H7 (cell line): ENCODE measurements around the gene RASGEF1C. TPM values are rescaled to one million over a fixed set of nuclear protein-coding genes. Genes with fewer than 3 reads are reported as not detected.

Experiments
- DNase-seq: peaks from one replicate; pipeline ENCODE4 v3.0.0; 2012
- H3K27me3 ChIP-seq: 2 replicates; pipeline ENCODE4 v1.6.0; 2011; ENCODE audit warnings: mild to moderate bottlenecking, low read length; ENCODE audit not compliant: control insufficient read depth, insufficient read depth
- H3K36me3 ChIP-seq: replicated peaks from 2 replicates; pipeline ENCODE4 v1.5.1; 2011; ENCODE audit warnings: low read length; ENCODE audit not compliant: control insufficient read depth, insufficient read depth
- H3K4me3 ChIP-seq: 2 replicates; pipeline ENCODE4 v1.5.1; 2011; ENCODE audit warnings: low read depth, mild to moderate bottlenecking, control low read depth, low read length, moderate library complexity; ENCODE audit not compliant: insufficient read depth
- total RNA-seq: library from RNA; depleted of rRNA; stranded (reverse); fragments of >200 nt; shearing (Covaris generic); gene quantifications from 2 replicates; pipeline ENCODE4 v1.2.3, GENCODE V29; 2014

RASGEF1C gene
- total RNA-seq, 1 experiment from 2014 or later: 1.4 TPM

GRCh38 chr5:180168758-180169157 is 40.3 kb downstream of the RASGEF1C start:
- no peak for DNase-seq
- no peak overlapping the region for H3K4me3 ChIP-seq
- no peaks in the 10 kb centered on the region for H3K27me3 ChIP-seq
- H3K36me3 ChIP-seq: no peaks in the 10 kb centered on the region

DNA sequence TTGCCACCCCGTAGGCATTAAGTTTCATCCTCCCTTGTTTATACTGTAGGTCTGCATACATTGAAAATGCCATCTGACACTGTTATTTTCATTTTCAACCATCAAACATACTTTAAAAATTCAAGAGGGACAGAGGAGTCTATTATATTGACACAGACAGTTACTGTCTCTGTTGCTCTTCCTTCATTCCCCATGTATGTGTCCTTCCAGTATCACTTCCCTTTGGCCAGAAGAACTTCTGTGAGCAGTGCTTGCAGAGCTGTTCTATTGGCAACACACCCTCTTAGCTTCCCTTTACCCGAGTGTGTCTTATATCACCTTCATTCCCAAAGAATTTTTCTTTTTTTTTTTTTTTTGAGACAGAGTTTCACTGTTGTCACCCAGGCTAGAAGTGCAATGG is 42.8 kb downstream of the RASGEF1C start:
- Histone ChIP-seq H3K4me3 (no peak overlapping the region), H3K27me3 (no peaks in the 10 kb centered on the region), H3K36me3 (no peaks in the 10 kb centered on the region)
- no peak for DNase-seq

DNA sequence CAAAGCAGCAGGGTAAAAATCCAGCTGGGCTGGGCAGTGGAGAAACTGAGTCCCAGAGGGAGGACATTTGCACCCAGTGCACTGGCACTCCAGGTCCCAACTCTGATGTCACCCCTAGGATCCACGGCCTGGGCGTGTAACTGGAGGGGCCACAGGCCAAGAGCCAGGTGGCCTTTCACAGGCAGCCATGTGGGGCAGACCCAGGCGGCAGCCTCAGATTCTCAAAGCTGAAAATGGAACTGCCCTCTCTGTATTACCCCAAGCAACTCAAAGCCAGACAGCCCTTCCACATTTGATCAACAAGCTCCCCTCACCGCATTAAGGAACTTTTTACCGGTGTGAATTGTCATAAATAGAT is 46.7 kb downstream of the RASGEF1C start:
- no peaks in the 10 kb centered on the region for H3K27me3 ChIP-seq
- H3K4me3 ChIP-seq: no peak overlapping the region
- peak; percentile 28 for DNase-seq
- H3K36me3 ChIP-seq: no peaks in the 10 kb centered on the region

- H3K36me3 ChIP-seq: no peaks in the 10 kb centered on the region
- peak; percentile 73 for DNase-seq
- H3K27me3 ChIP-seq: no peaks in the 10 kb centered on the region
- no peak overlapping the region for H3K4me3 ChIP-seq
Observed at GRCh38 chr5:180161420-180162303, 47.3 kb downstream of the RASGEF1C start.

- peak; percentile 14 for DNase-seq
- Histone ChIP-seq H3K36me3 (no peaks in the 10 kb centered on the region), H3K27me3 (no peaks in the 10 kb centered on the region), H3K4me3 (no peak overlapping the region)
Observed at GRCh38 chr5:180160789-180161188, 48.2 kb downstream of the RASGEF1C start.

DNA sequence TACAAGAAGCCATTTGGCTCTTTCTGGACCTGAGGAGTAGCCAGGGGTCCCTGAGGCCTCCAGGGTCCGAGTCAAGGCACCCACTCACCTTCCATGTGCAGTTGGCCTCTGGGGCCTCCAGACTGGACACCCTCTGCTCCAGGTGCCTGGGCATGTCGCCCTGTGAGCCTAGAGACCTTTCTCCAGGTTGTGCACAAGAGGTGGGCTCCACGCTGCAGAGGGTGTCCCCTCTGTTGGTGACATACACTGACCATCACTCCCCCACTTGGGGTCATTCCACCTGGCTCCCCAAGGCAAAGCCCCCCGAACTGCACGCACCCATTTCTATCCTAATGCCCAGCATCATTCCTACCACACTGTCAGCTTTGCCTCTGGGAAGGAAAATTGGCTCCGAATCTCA is 48.8 kb downstream of the RASGEF1C start:
- no peaks in the 10 kb centered on the region for H3K36me3 ChIP-seq
- no peaks in the 10 kb centered on the region for H3K27me3 ChIP-seq
- DNase-seq: no peak
- H3K4me3 ChIP-seq: no peak overlapping the region

DNA sequence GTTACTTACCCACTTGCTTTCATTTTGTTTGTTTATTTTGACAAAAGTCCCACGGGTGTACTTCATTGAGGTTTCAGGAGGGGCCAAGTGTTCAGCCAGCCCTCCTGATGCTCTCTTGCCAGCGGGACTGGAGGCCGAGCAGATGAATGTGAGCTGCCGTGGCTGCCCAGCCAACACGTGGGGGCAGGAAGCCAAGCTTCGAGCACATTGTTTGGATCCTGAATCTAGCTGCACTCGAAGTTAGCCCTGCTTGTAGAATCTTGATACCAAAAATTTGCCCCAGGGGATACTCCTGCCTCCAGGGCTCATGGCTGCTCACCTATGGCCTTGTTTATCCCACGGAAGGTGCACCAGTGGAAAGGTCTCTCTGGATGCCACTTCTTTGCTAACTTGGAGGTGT is 49.3 kb downstream of the RASGEF1C start:
- H3K27me3 ChIP-seq: no peaks in the 10 kb centered on the region
- H3K36me3 ChIP-seq: no peaks in the 10 kb centered on the region
- peak; percentile 20 for DNase-seq
- H3K4me3 ChIP-seq: no peak overlapping the region

DNA sequence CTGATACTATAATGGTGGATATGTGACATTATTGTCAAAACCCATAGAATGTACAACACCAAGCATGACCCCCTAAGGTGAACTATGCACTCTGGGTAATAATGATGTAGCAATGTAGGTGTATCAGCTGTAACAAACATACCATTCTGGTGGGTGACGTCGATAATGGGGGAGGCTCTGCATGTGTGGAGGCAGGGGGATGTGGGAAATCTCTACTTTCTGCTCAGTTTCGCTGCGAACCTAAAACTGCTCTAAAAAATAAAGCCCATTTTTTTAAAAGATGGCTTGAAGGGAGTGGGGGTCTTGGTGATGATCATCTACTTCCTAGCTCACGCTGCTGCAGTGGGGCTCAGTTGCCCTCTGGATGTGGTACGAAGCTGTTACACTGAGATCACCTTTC is 51.1 kb downstream of the RASGEF1C start:
- Histone ChIP-seq H3K27me3 (no peaks in the 10 kb centered on the region), H3K36me3 (no peaks in the 10 kb centered on the region), H3K4me3 (no peak overlapping the region)
- no peak for DNase-seq

DNA sequence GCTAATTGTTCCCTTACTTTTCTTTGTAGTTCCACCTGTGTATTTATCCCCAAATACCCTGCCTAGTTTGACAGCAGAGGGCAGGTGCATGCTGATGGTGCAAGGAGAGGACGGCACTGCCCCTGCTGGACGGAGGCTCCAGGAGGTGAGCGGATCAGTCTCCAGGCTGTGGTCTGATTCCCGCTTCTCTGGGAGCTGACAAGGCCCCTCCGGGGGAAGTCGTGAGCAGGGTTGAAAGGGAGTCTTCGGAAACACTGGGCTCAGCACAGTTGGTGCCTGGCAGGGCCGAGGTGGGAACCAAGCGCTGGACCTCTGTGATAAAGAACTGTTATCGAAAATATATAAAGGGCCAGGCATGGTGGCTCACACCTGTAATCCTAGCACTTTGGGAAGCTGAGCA is 52.9 kb downstream of the RASGEF1C start:
- peak; percentile 81 for DNase-seq
- Histone ChIP-seq H3K27me3 (no peaks in the 10 kb centered on the region), H3K4me3 (no peak overlapping the region), H3K36me3 (no peaks in the 10 kb centered on the region)

GRCh38 chr5:180155365-180155926 is 53.6 kb downstream of the RASGEF1C start:
- no peak for DNase-seq
- Histone ChIP-seq H3K4me3 (no peak overlapping the region), H3K36me3 (no peaks in the 10 kb centered on the region), H3K27me3 (no peaks in the 10 kb centered on the region)

DNA sequence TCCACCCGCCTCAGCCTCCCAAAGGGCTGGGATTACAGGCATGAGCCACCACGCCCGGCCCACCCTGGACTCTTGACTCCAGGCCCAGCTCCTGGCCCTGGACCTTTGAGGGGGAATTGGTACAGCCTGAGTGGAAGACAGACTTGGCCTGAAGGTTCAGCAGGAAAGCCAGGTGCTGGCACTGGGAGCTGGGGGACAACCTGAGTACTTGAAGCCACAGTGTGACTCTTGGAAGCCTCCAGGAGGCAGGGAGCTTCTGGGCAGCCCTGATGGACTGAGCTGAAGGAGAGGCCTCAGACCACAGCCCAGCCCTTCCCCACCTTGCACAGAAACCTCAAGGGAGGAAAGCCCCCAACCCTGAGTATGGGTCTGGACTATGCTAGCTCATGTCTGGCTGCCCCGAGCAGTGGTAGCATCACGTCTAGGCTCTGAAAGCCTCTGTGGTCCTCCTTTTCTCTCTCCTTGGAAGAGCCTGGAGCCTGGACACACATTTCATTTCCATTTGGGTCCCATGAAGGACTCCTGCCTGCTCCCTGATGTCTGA is 54.1 kb downstream of the RASGEF1C start:
- no peaks in the 10 kb centered on the region for H3K27me3 ChIP-seq
- no peak for DNase-seq
- H3K36me3 ChIP-seq: no peaks in the 10 kb centered on the region
- H3K4me3 ChIP-seq: no peak overlapping the region

- H3K36me3 ChIP-seq: no peaks in the 10 kb centered on the region
Observed at GRCh38 chr5:180153991-180154390, 55.0 kb downstream of the RASGEF1C start.

GRCh38 chr5:180153099-180153498 is 55.9 kb downstream of the RASGEF1C start:
- no peak overlapping the region for H3K4me3 ChIP-seq
- no peak for DNase-seq
- no peaks in the 10 kb centered on the region for H3K27me3 ChIP-seq

More at GRCh38 chr5:180153991-180154390, 55.0 kb downstream of the RASGEF1C start:
- DNase-seq: no peak
- Histone ChIP-seq H3K4me3 (no peak overlapping the region), H3K27me3 (no peaks in the 10 kb centered on the region)

GRCh38 chr5:180143656-180144364 is 65.2 kb downstream of the RASGEF1C start:
- Histone ChIP-seq H3K4me3 (no peak overlapping the region), H3K36me3 (no peaks in the 10 kb centered on the region), H3K27me3 (no peaks in the 10 kb centered on the region)
- peak; percentile 28 for DNase-seq

More at GRCh38 chr5:180153099-180153498, 55.9 kb downstream of the RASGEF1C start:
- H3K36me3 ChIP-seq: no peaks in the 10 kb centered on the region
